ENCODE results near the gene ARHGEF28. TPM values are rescaled to one million over a fixed set of nuclear protein-coding genes. Genes with fewer than 3 reads are reported as not detected.

Gene ARHGEF28
- total and polyA plus RNA-seq, 2 donors, result 2.3 to 16.9 TPM

Small RNA genes within 50 kb of the gene (small RNA-seq; reads per million reads assigned to genes)
- not detected for gene RNU7-196P

Other genes starting within 250 kb of the ARHGEF28 start
- 0.58 TPM for gene FOXD1, start 177.4 kb upstream of the ARHGEF28 start, total RNA-seq
- gene FOXD1, start 177.4 kb upstream of the ARHGEF28 start, polyA plus RNA-seq, result 0.30 TPM
- 324 TPM for gene BTF3, start 127.8 kb upstream of the ARHGEF28 start, total RNA-seq
- 712 TPM for gene BTF3, start 127.8 kb upstream of the ARHGEF28 start, polyA plus RNA-seq
- 61.8 TPM for gene ANKRA2, start 60.6 kb upstream of the ARHGEF28 start, total RNA-seq
- gene ANKRA2, start 60.6 kb upstream of the ARHGEF28 start, polyA plus RNA-seq, result 20.6 TPM
- 24.7 TPM for gene UTP15, start 60.5 kb upstream of the ARHGEF28 start, total RNA-seq
- gene UTP15, start 60.5 kb upstream of the ARHGEF28 start, polyA plus RNA-seq, result 5.3 TPM

Measured in urinary bladder (tissue), 2 donors.